Hepatic stellate cell (primary cell): ENCODE measurements around the gene SIT1.

Experiments used
- DNase-seq: peaks from one replicate; pipeline ENCODE4 v3.0.0; 2011; ENCODE audit warnings: low spot score

The SIT1 gene

GRCh38 chr9:35650341-35651158 is at the start of gene SIT1:
Gene SIT1 (minus strand): TSS chr9:35650931. CDS start chr9:35650853, 78 bp downstream.
- DNase-seq: no peak

GRCh38 chr9:35700031-35700430 is 49.3 kb upstream of the SIT1 start:
- DNase-seq: no peak

- DNase-seq: no peak
These were observed 47.5 kb upstream of the SIT1 start for GRCh38 chr9:35698231-35698630.

- no peak for DNase-seq
These were observed 46.8 kb upstream of the SIT1 start for GRCh38 chr9:35697486-35697885.

GRCh38 chr9:35696520-35697215 is 45.9 kb upstream of the SIT1 start:
- peak; percentile 49 for DNase-seq

GRCh38 chr9:35695943-35696401 is 45.2 kb upstream of the SIT1 start:
- no peak for DNase-seq

- no peak for DNase-seq
These were observed 41.1 kb upstream of the SIT1 start for GRCh38 chr9:35691757-35692301.

- no peak for DNase-seq
These were observed 40.6 kb upstream of the SIT1 start for GRCh38 chr9:35691334-35691650.

GRCh38 chr9:35690614-35691333 is 40.0 kb upstream of the SIT1 start:
- DNase-seq: peak; percentile 85

- no peak for DNase-seq
These were observed 39.5 kb upstream of the SIT1 start for GRCh38 chr9:35690294-35690613.

GRCh38 chr9:35689542-35690293 is 39.0 kb upstream of the SIT1 start, which contains the start of gene TPM2:
Gene TPM2 (minus strand): TSS chr9:35689925. CDS start chr9:35689817, 108 bp downstream.
- peak; percentile 92 for DNase-seq

GRCh38 chr9:35688558-35689541 is 38.1 kb upstream of the SIT1 start:
- DNase-seq: peak; percentile 76

GRCh38 chr9:35687972-35688557 is 37.3 kb upstream of the SIT1 start:
- DNase-seq: no peak

- DNase-seq: no peak
These were observed 36.6 kb upstream of the SIT1 start for GRCh38 chr9:35687306-35687705.

- DNase-seq: peak; percentile 60
These were observed 35.8 kb upstream of the SIT1 start for GRCh38 chr9:35686222-35687203.

GRCh38 chr9:35685506-35685905 is 34.8 kb upstream of the SIT1 start:
- DNase-seq: no peak

- no peak for DNase-seq
These were observed 34.2 kb upstream of the SIT1 start for GRCh38 chr9:35684921-35685320.

- no peak for DNase-seq
These were observed 32.6 kb upstream of the SIT1 start for GRCh38 chr9:35683323-35683722.
